DMS79 treated with DMSO at 0.1 percent for 48 hours (cell line): Measurements from ENCODE around the gene JMJD6.
"Not testable (repeated sequence)": the region's sequence is repeated elsewhere in the genome, so short reads cannot be mapped to it uniquely, and the experiment has no call there.

Source experiments
- DNase-seq: peaks from one replicate; lab custom pipeline; 2025; lab: John Stamatoyannopoulos, UW

JMJD6 gene

DNA sequence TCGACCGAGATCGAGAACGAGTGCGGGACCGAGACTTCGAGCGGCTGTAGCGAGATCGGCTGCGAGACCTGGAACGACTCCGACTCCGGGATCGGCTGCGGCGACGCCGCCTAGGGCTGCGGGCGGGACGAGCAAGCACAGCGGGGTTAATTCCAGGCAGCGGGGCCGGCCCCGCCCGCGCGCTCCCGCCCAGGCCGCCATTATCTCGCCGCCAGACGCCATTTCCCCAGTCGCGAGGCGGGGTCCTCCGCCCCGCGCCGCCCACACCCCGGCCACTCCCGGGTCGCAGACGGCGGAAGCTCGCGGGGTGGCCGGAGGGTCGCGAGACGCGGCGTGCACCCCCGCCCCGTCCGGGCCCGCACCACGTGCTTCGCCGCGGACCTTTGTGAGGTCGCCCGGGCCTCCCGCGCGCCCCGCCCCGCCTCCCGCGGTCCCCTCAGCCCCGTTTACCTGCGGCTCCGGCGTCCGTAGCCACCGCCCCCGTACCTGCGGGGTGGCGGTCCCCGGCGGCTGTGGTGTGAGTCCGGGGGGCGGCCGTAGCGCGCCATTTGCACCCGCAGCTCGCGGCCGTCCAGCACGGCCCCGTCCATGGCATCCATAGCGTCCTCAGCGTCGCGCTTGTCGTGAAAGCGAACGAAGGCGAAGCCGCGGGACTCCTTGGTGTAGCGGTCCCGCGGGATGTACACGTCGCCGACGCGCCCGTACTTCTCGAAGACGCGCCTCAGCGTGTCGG, 10.1 kb upstream of the JMJD6 start:
- peak; percentile 13 for DNase-seq

GRCh38 chr17:76735586-76736348, 9.4 kb upstream of the JMJD6 start:
- no peak for DNase-seq

GRCh38 chr17:76735006-76735405, 8.6 kb upstream of the JMJD6 start:
- no peak for DNase-seq

GRCh38 chr17:76734080-76734840, 7.9 kb upstream of the JMJD6 start:
- DNase-seq, result no peak

GRCh38 chr17:76733618-76733957, 7.2 kb upstream of the JMJD6 start:
- DNase-seq, result no peak

DNA sequence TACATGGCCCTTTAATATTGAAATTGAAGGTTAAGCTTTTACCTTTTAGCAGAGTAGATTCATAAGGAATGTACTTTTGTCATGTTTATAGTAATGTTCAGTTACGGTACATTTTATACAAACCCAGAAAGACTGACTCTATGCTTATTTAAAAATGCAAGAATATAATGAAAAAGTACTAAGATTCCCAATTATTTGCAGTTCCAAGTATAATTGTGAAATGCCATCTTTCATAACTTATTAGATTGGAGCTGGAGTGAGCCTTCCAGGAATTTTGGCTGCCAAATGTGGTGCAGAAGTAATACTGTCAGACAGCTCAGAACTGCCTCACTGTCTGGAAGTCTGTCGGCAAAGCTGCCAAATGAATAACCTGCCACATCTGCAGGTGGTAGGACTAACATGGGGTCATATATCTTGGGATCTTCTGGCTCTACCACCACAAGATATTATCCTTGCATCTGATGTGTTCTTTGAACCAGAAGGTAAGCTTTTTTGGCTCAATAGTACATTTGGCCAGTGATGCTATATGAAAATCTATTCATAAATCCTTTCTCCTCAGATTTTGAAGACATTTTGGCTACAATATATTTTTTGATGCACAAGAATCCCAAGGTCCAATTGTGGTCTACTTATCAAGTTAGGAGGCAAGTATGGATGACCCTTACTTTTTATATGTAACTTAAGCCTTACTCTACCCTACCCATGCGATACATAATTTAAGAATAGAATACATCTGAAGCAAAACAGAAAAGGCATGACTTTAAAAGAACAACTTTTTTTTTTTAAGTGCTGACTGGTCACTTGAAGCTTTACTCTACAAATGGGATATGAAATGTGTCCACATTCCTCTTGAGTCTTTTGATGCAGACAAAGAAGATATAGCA, 6.6 kb upstream of the JMJD6 start:
- DNase-seq, result no peak

- DNase-seq, result not testable (repeated sequence)
Measured at GRCh38 chr17:76731800-76732733, 5.7 kb upstream of the JMJD6 start.

GRCh38 chr17:76727745-76728456, 1.5 kb upstream of the JMJD6 start:
- peak; percentile 7 for DNase-seq

- peak; percentile 26 for DNase-seq
Measured at GRCh38 chr17:76726776-76727718, 641 bp upstream of the JMJD6 start, which contains the start of gene METTL23. Gene METTL23, plus strand, starts transcription at chr17:76726839. Its CDS starts 2,872 bp downstream, at chr17:76729711.

DNA sequence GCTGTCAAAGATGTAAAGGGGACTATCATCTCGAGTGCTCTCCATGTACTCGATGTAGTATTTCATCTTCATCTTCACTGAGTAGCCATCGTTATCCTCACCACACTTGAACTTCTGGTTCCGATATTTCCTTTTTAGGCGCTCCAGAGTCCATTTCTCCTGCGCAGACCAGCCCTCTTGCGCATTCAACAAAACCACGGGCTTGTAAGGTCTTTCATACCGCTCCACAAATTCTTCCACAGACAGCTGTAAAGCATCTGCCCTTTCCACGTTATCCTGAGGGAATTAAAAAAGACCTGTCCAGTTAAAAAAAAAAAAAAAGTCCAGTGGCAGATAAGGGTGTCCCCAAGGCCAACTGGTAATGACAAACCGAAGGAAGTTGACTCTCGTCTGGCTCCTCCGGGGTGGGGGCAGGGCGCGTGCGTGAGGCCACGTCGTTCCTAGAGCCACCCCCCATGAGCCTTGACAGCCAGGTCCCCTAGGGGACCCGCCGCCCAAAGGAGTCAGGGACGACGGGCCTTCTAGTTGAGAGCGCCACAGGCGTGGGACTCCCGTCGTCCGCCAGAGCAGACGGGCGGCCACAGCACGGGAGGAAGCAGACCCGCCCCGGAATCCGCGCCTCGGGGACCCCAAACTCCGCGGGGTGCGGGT, 701 bp downstream of the JMJD6 start:
- DNase-seq, result no peak

- DNase-seq, result no peak
Measured at GRCh38 chr17:76723812-76724211, 2.6 kb downstream of the JMJD6 start.

- not testable (repeated sequence) for DNase-seq
Measured at GRCh38 chr17:76722977-76723376, 3.4 kb downstream of the JMJD6 start.

DNA sequence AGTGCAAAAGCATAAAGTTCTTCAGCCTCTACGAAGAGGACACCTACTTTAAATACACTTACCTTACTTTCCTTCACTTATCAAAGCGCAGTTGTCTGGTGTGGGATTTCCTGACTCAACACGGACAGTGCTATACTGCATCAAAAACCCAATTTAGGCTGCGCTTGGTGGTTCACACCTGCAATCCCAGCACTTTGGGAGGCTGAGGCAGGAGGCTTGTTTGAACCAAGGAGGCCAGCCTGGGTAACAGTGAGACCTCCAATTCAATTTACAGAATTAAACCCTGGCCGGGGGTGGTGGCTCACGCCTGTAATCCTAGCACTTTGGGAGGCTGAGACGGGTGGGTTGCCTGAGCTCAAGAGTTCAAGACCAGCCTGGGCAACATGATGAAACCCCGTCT, 4.1 kb downstream of the JMJD6 start:
- no peak for DNase-seq

GRCh38 chr17:76721463-76721862, 4.9 kb downstream of the JMJD6 start:
- DNase-seq, result no peak

GRCh38 chr17:76720941-76721340, 5.5 kb downstream of the JMJD6 start:
- DNase-seq, result no peak

GRCh38 chr17:76720211-76720610, 6.2 kb downstream of the JMJD6 start:
- no peak for DNase-seq

- no peak for DNase-seq
Measured at GRCh38 chr17:76718516-76718915, 7.9 kb downstream of the JMJD6 start.

- no peak for DNase-seq
Measured at GRCh38 chr17:76716839-76717215, 9.6 kb downstream of the JMJD6 start.
